Lower lobe of right lung (tissue), 2 donors: ENCODE data around the gene APOBEC3F. TPM values are rescaled to one million over a fixed set of nuclear protein-coding genes. Genes with fewer than 3 reads are reported as not detected.
A peak's percentile ranks its signal among the peaks of the same experiment; 100 is the strongest.
"Not testable (repeated sequence)": the region's sequence is repeated elsewhere in the genome, so short reads cannot be mapped to it uniquely, and the experiment has no call there.

Experiments used
- ATAC-seq, 2 donors: fragments of 200-7000 bp; cut with Tn5 transposase; one replicate each; pipeline ENCODE4 v1.9.1; 2020 to 2022; ENCODE audit warnings: mild to moderate bottlenecking in 2 of 2, moderate library complexity in 2 of 2
- DNase-seq: peaks from one replicate; pipeline ENCODE4 v3.0.0-alpha.2; 2020
- H3K27ac ChIP-seq: fragments of 200-600 bp; one replicate; pipeline ENCODE4 v1.8.0; 2022
- H3K27me3 ChIP-seq: fragments of 200-600 bp; one replicate; pipeline ENCODE4 v1.8.0; 2022; ENCODE audit warnings: low read depth
- H3K36me3 ChIP-seq: fragments of 200-600 bp; one replicate; pipeline ENCODE4 v1.8.0; 2022; ENCODE audit warnings: mild to moderate bottlenecking
- H3K4me1 ChIP-seq: fragments of 200-600 bp; one replicate; pipeline ENCODE4 v1.8.0; 2022
- H3K4me3 ChIP-seq: fragments of 200-600 bp; one replicate; pipeline ENCODE4 v1.8.0; 2022; ENCODE audit warnings: mild to moderate bottlenecking
- H3K9me3 ChIP-seq: fragments of 200-600 bp; one replicate; pipeline ENCODE4 v1.8.0; 2022
- CTCF ChIP-seq: fragments of 200-600 bp; IDR thresholded peaks from one replicate; pipeline ENCODE4 v1.8.0; 2022; ENCODE audit warnings: antibody characterized with exemption, mild to moderate bottlenecking
- intact Hi-C: fragments of 100-400 bp; cut with DNase I; formaldehyde crosslinking; loops from one replicate; pipeline ENCODE4 v1.11.0; 2022
- long read RNA-seq: library from polyadenylated mRNA; unstranded; transcript quantifications from one replicate; pipeline ENCODE4 v2.0.0, GENCODE V29; 2021
- total RNA-seq: library from RNA; stranded (reverse); fragmentation: NEBNext Ultra II Directional; extraction: Animal tissue kit (Norgen Biotek cat#: 25700); gene quantifications from one replicate; pipeline ENCODE4 v1.2.1, GENCODE V29; 2021
- donor health status: DM: no; HTN: yes; CAD: no; lungs with severe emphysema.

The APOBEC3F gene
- total RNA-seq: 9.5 TPM
- long read RNA-seq, partial matches to known transcripts: 1 of 9 reads
- long read RNA-seq, other reads (novel, unspliced or antisense): 6 of 9 reads

- peak; percentile 94 to 96 for ATAC-seq
- intact Hi-C loops: not testable (repeated sequence)
- peak; percentile 73 for DNase-seq
These were observed at the start of gene APOBEC3F for GRCh38 chr22:39040538-39041296. APOBEC3F (plus strand) TSS chr22:39040864; CDS start chr22:39040961, 97 bp downstream.

GRCh38 chr22:38992871-38993371 is 47.7 kb upstream of the APOBEC3F start:
- intact Hi-C loops, H3K27ac ChIP-seq, DNase-seq, H3K27me3 ChIP-seq, H3K4me3 ChIP-seq, H3K9me3 ChIP-seq, H3K36me3 ChIP-seq, H3K4me1 ChIP-seq: not testable (repeated sequence)
- peak; percentile 58 to 61 for ATAC-seq

More at GRCh38 chr22:39040538-39041296, at the start of gene APOBEC3F:
- not testable (repeated sequence) for H3K27me3 ChIP-seq, H3K36me3 ChIP-seq, H3K9me3 ChIP-seq
- peak within 1 kb of the TSS; percentile 69 for H3K4me3 ChIP-seq
- peaks cover 15% of the 10 kb centered on the region for H3K4me1 ChIP-seq
- H3K27ac ChIP-seq: peak within 1 kb of the TSS; percentile 86

GRCh38 chr22:38996105-38996504 is 44.6 kb upstream of the APOBEC3F start:
- Histone ChIP-seq H3K9me3 (no peaks in the 10 kb centered on the region), H3K36me3 (no peaks in the 10 kb centered on the region), H3K27me3 (peaks cover 4% of the 10 kb centered on the region), H3K4me3 (no peak overlapping the region), H3K4me1 (no peaks in the 10 kb centered on the region), H3K27ac (no peak overlapping the region)
- ATAC-seq (no peak), DNase-seq (no peak)
- intact Hi-C loops: no loop called here
- TF ChIP-seq CTCF: no peak

GRCh38 chr22:38997518-38997917 is 43.1 kb upstream of the APOBEC3F start:
- Histone ChIP-seq H3K27ac (no peak overlapping the region), H3K4me3 (no peak overlapping the region), H3K27me3 (peaks cover 4% of the 10 kb centered on the region), H3K9me3 (no peaks in the 10 kb centered on the region), H3K4me1 (no peaks in the 10 kb centered on the region), H3K36me3 (no peaks in the 10 kb centered on the region)
- no peak for DNase-seq
- TF ChIP-seq CTCF: no peak
- intact Hi-C loops: no loop called here
- ATAC-seq: no peak

- DNase-seq: peak; percentile 83
These were observed 37.5 kb upstream of the APOBEC3F start for GRCh38 chr22:39003165-39003638.

GRCh38 chr22:39007177-39007576 is 33.5 kb upstream of the APOBEC3F start:
- H3K27me3 ChIP-seq: no peaks in the 10 kb centered on the region
- peaks cover 8% of the 10 kb centered on the region for H3K4me1 ChIP-seq
- H3K4me3 ChIP-seq: no peak overlapping the region
- no peak for ATAC-seq
- intact Hi-C loops: loop anchor here (10.0 kb wide), 1 partner anchor 52 kb away; the partner anchor contains the start of gene APOBEC3A
- H3K27ac ChIP-seq: no peak overlapping the region
- H3K36me3 ChIP-seq: no peaks in the 10 kb centered on the region
- TF ChIP-seq CTCF: no peak
- H3K9me3 ChIP-seq: no peaks in the 10 kb centered on the region
- no peak for DNase-seq

More at GRCh38 chr22:39003165-39003638, 37.5 kb upstream of the APOBEC3F start:
- Histone ChIP-seq H3K27ac (peak overlapping the region; percentile 8), H3K36me3 (no peaks in the 10 kb centered on the region), H3K4me1 (peaks cover 8% of the 10 kb centered on the region), H3K9me3 (no peaks in the 10 kb centered on the region), H3K4me3 (no peak overlapping the region), H3K27me3 (no peaks in the 10 kb centered on the region)
- intact Hi-C loops: loop anchor here (10.0 kb wide), 1 partner anchor 48 kb away; the partner anchor contains the start of gene APOBEC3A
- TF ChIP-seq CTCF: peak; percentile 79
- peak; percentile 96 to 97 for ATAC-seq

GRCh38 chr22:39008271-39008850 is 32.3 kb upstream of the APOBEC3F start:
- not testable (repeated sequence) for H3K4me1 ChIP-seq, H3K4me3 ChIP-seq

More at GRCh38 chr22:39008271-39008850, 32.3 kb upstream of the APOBEC3F start:
- not testable (repeated sequence) for H3K27ac ChIP-seq, ATAC-seq, H3K27me3 ChIP-seq, H3K9me3 ChIP-seq, H3K36me3 ChIP-seq, DNase-seq
- intact Hi-C loops: loop anchor here (10.0 kb wide), 1 partner anchor 54 kb away; the partner anchor contains the start of gene APOBEC3A
